HTR-8/SVneo (cell line): ENCODE measurements around the gene AUNIP.

Experiments used
- DNase-seq: peaks from one replicate; pipeline ENCODE4 v3.0.0; 2011; ENCODE audit warnings: low spot score, mixed read lengths; ENCODE audit not compliant: insufficient read length
- FAIRE-seq: peaks from 2 replicates; lab custom pipeline; 2011; peaks lifted over from hg19 to GRCh38; lab: Jason Lieb, UNC

Gene AUNIP

DNA sequence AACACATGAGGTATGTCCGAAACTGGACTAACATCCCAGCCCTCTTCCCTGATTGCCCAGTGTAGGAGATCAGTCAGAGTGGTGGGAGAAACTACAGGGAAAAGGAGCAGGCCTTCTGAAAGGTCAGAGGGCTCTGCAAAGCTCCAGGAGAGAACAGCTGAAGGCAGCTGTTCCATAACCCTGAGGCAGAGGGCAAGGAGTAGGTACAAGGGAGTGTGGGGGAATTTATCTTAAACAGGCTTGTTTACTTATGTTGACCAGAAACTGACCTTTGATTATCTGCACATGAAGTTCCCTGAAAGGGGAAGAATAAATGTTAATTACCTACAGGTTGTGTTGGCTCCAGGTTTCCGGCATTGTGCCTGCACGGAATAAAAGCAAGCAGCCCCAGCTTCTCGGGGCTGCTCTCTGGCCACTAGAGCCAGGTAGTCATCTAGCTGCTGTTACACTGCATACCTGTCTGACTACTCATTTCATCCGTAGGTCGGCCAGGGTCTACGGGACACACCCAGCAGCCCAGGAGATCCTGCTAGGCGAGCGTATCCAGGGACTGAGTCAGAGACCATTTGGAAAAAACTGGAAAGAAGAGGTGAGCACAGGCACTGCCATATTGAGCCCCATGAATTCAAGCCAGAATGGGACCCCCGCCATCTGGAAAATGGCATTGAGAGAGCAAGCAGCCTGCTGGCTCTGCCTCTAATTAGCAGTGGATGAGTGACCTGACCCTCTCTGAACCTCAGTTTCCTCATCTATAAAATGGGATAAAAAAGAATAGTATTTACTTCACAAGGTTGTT is 31.2 kb upstream of the AUNIP start:
- DNase-seq = no peak
- FAIRE-seq = no peak

DNA sequence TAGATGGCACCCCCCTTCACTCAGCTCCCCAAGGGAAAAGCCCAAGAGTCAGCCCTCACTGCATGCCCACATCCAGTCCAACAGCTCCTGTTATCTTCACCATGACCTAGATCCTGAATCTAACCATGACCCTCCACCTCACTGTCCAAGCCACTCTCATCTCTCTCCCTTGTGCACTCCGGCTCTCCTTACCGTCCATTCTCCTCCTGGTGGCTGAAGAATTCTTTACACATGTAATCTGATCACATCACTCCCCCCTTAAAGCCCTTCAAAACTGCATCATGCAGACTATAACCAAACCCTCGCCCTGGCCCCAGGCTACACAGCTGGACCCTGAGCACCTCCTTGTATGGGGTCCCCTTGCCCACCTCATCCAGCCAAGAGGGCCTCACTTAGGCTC is 30.2 kb upstream of the AUNIP start:
- DNase-seq (peak; percentile 47), FAIRE-seq (no peak)

DNA sequence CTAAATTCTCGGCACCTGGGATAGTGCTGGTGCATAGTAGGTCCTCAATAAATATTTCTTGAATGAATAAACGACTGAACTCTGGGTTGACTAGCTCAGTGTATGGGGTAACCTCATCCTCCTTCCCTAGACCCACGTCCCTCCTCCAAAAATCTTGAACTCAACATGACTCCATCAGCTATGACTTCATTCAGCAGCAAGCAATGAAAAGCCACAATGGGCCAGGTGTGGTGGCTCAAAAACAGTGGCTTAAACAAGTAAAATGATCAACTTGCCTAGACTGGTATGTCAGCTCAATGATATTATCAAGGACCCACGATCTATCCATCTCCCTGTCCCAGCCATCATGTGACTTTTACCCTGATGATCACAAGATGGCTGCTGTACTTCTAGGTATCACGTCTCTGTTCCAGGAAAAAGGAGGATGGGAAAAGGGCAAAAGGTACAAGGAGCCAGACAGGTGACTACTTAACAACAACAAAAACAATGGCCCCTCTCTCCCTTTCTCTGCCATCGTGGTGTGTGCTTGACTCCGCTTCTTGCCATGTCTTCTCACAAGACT is 29.2 kb upstream of the AUNIP start:
- no peak for FAIRE-seq
- no peak for DNase-seq

DNA sequence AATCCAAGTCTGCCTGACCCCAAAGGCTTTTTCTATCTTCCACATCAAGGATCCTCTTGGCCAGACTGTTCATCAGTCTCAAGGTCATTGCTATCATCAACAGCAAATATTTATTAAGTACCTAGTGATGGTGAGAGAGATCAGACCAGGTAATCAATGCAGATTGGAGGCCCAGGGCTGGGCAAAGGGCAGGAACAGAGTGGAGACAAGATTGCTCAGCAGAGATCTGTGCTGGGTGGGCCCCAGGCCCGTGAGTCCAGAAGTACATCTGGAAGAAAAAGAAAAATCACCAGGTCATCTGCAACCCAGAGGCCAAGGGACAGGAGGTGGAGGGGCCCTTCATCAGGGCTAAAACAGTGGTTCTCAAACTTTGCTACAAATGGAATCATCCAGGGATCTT is 26.3 kb upstream of the AUNIP start:
- FAIRE-seq = no peak

DNA sequence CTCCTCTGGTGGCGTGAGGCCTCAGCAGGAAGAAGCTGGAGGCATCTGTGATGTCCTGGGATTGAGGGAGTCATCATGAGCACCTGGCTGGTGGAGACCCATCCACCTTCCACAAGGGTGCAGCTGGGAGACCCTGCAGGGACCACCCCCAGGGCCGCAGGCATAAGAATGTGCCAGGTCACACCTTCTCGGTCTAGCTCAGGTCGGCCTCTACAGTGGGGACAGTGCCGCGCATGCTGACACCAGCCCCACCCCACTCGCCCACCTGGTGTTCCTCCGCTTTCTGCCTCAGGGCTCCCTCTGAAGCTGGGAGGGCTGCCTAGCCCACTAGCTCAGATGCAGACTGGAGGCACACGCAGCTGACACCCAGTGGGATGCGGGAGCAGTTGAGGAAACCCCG is 22.0 kb upstream of the AUNIP start:
- FAIRE-seq = no peak
- DNase-seq = no peak

More for the DNA sequence above, 26.3 kb upstream of the AUNIP start:
- no peak for DNase-seq

DNA sequence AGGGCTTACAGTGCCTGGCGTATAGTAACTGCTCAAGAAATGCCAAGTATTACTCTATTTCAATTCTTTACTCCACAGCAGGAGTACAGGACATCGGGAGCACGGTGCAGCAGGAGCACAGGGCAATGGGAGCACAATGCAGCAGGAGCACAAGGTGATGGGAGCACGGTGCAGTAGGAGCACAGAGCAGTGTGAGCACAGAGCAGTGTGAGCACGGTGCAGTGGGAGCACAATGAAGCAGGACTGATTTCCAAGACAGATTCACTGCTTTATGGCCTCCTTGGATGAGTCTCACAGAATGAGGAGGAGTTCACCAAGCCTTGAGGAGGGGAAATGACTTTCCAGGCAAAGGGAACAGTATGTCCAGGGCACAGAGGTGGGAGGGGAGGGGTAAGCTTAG is 21.3 kb upstream of the AUNIP start:
- FAIRE-seq (no peak), DNase-seq (no peak)

DNA sequence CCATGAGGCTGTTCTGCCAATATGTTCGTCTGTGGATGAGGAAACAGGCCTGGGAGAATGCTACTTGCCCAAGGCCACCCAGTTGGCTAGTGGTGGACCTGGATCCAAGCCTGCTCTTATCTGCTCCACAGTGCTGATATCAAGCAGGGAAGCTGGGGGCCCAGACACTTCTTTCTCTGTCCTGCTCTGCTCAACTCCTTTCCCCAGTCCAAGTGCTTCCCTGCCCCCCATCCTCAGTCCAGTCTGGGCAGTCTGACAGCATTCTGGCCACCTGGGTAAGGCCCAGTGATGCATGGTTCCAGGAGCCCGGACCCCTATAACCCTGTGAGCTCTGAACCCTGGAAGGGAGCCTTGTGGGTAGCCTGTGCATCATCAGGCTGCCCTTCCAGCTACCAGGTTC is 20.4 kb upstream of the AUNIP start:
- DNase-seq (no peak), FAIRE-seq (no peak)

DNA sequence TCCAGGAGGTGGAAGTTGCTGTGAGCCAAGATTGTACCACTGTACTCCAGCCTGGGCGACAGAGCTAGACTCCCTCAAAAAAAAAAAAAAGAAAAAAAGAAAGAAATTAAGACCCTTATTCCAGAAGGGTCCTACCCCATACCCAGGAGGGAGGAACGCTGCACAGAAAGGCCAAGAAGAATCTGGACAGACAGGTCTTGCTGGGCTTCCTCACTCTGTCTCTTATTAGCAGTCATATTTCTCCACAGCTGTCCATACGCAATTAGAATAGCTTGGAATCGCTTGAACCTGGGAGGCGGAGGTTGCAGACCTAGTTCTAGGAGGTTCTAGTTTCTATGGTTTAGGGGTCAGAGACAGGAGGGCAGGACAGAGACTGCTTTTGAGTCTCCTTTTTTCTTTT is 19.4 kb upstream of the AUNIP start:
- DNase-seq (no peak), FAIRE-seq (no peak)

DNA sequence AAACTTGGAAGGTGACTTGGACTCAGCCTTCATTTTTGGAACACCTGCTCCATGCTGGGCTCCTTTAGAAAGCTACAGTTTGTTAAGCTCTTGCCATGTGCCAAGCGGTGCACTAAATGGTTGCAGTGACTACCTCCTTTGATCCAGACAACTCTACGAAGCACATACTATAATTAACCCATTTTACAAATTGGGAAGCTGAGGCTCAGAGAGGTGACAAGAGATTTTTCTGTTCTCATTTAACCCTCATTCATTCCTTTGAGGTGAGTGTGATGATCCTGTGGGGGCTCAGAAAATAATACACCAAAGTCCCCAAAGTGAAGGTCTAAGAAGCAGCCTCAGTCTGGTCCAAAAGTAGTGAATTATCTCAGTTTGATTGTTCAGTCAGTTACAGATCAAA is 17.9 kb upstream of the AUNIP start:
- no peak for FAIRE-seq

DNA sequence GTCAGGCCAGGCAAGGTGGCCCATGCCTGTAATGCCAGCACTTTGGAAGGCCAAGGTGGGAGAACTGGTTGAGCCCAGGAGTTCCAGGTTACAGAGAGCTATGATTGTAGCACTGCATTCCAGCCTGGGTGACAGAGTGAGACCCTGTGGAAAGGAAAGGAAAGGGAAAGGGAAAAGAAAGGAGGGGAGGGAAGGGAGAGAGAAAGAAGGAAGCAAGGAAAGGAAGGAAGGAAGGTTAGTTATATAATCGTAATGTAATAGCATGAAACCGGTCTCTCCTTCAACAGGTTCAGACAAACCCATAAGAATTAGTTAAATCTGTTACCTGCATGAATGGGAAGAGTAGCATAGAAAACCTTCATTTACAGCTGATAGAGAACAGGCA is 17.4 kb upstream of the AUNIP start:
- no peak for DNase-seq
- FAIRE-seq = no peak

More for the DNA sequence above, 17.9 kb upstream of the AUNIP start:
- DNase-seq = no peak

DNA sequence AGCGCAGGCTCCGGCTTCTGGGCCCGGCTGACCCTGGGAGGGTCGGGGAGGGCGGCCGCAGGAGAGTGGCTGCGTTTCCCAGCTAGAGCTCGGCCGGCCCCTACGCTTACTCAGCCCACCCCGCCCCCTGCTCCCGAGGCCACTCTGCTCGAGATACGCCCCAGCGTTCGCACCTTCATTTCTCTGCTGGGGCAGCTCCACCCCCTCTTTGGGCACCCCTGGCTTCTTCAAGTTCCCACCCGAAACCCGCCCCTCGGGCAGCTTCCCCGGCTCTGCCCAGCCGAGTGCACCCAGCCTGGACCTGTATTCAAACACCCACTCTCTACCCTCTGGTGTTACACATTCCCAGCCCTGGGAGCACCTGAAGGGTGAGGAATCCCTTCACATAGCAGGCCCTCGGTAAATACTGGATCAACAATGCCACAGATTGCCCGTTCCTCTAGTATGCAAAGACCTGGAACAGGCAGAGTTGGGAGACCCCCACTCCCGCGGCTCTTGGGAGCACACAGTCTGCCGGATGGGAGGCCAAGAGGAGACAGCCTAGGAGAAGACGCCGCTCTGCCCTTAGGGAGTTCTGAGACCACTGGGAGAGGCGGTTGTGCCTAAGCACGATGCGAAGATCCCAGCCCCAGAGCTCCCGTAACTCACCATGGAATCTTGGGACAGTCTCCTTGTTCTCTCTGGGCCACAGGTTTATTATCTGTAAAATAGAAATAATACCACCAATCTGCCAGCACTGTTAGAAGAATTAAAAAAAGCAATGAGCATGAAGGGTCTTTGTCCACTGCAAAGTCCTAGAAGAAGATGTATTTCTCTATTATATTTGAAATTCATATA is 16.8 kb upstream of the AUNIP start:
- FAIRE-seq = no peak
- no peak for DNase-seq

DNA sequence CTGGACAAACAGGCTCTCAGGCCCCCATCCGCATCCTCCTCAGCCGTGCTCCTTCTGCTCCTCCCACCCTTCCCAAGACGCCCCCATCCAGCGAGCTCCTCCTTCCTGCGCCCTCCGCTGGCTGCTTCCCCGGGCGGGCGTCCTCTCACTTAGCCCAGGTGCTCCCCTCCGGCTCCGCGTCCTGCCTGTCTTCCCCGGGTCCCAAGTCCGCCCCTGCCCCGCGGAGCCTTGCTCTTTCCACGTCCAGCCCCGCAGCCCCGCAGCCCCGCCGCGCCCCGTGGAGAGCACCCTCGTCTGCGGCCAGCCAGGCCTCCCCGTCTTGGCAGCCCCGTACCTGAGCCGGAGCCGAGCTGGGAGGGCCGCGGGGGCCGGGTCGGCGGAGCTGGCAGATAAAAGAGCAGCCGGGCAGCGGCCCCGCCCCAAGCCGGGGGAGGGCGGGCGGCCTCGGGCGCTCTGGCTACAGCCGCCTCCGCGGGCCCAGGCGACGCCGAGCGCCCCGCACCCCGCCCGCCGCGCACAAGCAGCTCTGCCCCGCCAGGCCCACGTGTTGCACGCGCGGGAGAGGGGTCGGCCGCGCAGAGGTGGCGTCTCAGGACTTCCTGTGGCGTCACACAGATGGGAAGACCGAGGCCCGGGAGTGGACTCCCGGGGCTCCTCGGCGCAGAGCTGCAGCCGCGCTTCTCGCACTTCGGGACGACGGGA is 16.0 kb upstream of the AUNIP start, which contains the start of gene PAQR7:
TSS of gene PAQR7 (minus strand) at position 555 of the 702 bp plus-strand sequence. CDS start 11,869 bp downstream, outside the sequence.
- DNase-seq (peak; percentile 45), FAIRE-seq (peak; percentile 26)

DNA sequence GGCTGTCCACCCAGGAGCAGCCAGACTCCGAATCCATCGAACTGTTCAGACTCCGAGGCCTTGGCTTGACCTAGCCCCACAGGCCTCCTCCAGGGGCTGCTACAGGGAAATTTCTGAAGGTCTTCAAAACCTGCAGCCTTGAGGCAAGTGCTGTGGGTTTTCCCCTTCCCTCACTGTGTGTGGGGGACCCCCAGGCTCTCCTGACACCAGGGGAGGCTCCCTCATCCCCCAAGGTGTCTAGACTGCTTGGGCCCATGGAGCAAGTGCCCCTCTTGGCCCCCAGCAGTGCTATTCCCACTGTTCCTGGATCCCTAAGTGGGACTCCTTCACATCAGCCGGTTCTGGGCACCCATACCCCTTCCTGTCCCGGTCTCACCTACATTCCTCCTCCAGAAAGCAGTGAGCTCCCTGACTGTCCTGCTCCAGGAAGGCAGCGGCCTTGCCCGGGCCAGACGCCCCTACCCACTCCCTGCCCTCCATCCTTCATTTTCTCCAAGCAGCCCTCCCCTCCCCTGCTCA is 15.4 kb upstream of the AUNIP start:
- FAIRE-seq (no peak), DNase-seq (no peak)

DNA sequence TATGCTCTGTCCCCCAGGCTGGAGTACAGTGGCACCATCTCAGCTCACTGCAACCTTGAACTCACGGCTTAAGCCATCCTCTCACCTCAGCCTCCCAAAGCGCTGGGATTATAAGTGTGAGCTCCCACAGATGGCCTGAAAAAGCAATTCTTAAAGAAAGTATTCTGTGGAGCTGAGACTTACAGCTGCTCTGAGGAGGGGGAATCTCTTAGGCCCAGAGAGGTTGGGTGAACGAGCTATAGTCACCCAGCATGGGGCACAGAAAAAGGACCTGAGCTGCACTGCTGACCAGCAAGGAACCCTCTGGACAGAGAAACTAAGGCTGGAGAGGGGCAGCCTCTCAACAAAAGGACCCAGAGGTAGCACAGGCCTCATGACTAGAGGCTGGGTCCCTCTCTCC is 15.0 kb upstream of the AUNIP start:
- DNase-seq (no peak), FAIRE-seq (no peak)

DNA sequence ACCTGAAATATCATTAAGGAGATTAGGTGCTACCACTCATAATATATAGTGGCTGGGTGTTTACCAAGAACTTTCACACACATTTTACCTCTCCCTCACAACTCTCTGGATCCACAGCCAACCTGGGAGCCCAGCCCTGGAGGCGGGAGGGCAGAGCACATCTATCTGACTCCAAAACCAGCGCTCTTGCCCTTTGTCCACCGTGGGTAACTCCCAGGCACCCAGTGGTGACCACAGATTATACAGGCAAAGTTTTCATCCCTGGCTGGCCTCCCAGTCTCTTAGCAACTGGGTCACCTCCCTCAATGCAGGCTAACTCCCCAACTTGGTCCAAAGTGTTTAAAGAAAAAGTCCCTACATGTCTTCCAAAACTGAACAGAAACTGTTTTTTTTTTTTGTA is 13.9 kb upstream of the AUNIP start:
- DNase-seq = no peak
- no peak for FAIRE-seq

DNA sequence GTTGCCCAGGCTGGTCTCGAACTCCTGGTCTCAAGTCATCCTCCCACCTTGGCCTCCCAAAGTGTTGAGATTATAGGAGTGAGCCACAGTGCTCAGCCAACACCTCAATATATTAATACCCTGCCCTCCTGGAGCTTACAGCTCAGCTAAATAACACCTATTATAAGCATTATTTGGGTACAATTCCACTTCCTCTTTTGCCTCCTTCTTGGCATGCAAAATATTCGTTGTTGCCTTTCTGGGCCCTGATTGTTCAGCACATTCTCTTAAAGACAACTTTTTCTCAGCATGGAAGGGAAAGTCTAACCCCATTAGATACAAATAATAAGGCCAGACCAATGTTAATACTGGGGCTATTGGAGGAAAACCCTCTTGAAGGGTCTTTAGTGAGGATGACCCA is 13.5 kb upstream of the AUNIP start:
- no peak for FAIRE-seq
- DNase-seq = no peak

DNA sequence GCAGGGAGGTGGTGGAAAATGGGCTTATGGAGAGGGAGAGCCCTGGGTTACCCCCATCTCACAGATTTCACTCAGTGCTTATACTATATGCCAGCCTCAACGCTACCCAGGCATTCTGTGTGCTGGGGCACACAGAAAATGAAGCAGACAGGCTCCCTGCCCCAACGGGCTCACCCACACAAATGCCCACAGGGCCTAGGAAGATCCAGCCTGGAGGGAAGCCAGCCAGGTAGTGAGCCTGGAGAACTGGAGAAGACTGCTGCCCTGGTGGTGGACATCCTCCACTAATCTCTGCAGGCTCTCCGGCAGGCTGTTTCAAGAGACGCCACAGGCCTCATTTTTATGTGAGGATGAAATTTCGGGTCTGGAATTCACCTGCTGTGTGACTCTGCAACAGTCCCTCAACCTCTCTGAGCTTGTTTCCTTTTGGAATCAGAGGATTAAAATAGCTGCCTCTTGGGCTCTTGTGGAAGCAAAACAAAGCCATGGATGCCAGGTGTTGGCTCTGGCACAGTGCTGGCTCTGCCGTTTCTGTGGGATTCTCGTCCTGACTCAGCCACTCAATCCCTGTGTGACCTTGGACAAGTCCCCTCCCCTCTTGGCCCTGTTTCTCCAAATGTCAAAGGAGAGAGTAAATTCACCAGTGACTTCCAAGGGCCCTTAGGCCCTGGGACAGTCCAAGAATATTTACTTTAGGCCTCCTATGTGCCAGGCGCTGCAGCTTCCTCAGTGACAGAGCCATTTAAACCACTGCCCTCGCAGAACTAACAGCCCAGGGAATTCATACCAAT is 12.6 kb upstream of the AUNIP start:
- no peak for DNase-seq
- FAIRE-seq = no peak

DNA sequence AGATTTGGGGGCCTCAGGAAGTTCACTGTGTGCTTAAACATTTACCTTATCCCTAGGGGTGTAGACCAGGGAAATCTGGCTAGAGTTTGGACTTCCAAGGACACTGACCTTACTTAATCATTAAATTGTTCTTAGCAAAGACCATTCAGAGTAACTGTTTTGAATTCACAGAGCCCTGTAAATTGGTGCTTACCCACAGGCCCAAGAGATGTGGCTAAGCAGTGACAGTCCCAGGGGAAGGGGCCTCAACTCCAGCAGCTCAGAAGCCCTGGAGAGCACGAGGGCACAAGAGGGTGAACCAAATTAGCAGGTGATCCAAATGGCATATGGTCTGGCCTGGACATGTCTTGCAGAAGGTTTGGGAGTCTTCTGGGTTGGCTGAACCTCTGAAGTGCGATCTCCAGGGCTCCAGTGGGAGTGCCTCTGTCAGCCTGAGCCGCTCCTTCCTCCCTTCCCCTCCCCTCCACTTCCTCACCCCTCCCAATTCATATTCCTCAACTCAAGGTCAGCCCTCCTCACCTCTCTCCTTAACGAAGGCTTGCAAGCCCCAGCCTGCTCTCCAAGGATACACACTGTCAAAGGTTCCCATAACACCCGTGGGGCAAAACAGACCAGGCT is 11.9 kb upstream of the AUNIP start:
- DNase-seq (no peak), FAIRE-seq (no peak)

DNA sequence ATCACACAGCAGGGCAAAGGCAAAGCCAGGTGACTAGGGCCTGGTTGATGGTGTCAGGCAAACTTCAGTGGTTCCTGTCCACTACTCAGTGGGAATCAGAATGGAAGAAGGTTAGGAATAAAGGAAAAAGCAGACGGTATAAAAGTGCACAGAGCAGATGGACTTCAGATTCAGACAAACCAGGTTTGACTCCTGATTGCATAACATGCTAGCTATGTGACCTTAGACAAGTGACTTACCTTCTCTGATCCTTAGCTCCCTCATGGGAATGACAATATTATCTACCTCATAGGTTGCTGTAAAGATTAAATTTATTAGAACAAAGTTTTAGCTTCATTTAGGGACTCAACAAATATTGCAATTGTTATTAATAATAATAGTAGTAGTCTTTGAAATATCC is 11.4 kb upstream of the AUNIP start:
- no peak for DNase-seq
- FAIRE-seq = no peak
